ENCODE measurements around the gene FRS3.

- TF ChIP-seq, protein P1, sequence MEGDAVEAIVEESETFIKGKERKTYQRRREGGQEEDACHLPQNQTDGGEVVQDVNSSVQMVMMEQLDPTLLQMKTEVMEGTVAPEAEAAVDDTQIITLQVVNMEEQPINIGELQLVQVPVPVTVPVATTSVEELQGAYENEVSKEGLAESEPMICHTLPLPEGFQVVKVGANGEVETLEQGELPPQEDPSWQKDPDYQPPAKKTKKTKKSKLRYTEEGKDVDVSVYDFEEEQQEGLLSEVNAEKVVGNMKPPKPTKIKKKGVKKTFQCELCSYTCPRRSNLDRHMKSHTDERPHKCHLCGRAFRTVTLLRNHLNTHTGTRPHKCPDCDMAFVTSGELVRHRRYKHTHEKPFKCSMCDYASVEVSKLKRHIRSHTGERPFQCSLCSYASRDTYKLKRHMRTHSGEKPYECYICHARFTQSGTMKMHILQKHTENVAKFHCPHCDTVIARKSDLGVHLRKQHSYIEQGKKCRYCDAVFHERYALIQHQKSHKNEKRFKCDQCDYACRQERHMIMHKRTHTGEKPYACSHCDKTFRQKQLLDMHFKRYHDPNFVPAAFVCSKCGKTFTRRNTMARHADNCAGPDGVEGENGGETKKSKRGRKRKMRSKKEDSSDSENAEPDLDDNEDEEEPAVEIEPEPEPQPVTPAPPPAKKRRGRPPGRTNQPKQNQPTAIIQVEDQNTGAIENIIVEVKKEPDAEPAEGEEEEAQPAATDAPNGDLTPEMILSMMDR (IDR thresholded peaks at IDR 0.05; ENCODE audit: poor library complexity): no peak
- TF ChIP-seq EZH2 (IDR thresholded peaks at IDR 0.05; ENCODE audit: borderline replicate concordance): no peak
- no peak for TF ChIP-seq EZH2phosphoT487 (IDR thresholded peaks at IDR 0.05; ENCODE audit: low read depth, severe bottlenecking, unreplicated experiment)
Observed at GRCh38 chr6:41739041-41739440, 40.7 kb downstream of the FRS3 start.

Data from hepatocyte (in vitro differentiated cells).